A673 (cell line): ENCODE measurements around the gene YEATS2. TPM values are rescaled to one million over a fixed set of nuclear protein-coding genes. Genes with fewer than 3 reads are reported as not detected.

Experiments
- BruUV-seq: library from RNA; stranded (reverse); fragments of 400-500 nt; replicated peaks from 2 replicates; lab custom pipeline; 2021; lab: Mats Ljungman, UMichigan
- CTCF ChIA-PET: fragments of 300-600 bp; sonication (Branson Sonifier 250); formaldehyde crosslinking; loops from one replicate; lab custom pipeline; 2022; ENCODE audit warnings: antibody characterized with exemption; lab: Charles Lee
- POLR2A ChIA-PET: fragments of 300-600 bp; sonication (Branson Sonifier 250); formaldehyde crosslinking; loops from one replicate; lab custom pipeline; 2022; ENCODE audit warnings: antibody characterized with exemption; ENCODE audit not compliant: low non-redundant PET; lab: Charles Lee
- DNase-seq: peaks from one replicate; pipeline ENCODE4 v3.0.0-alpha.2; 2015; ENCODE audit warnings: low spot score
- H3K27ac ChIP-seq: fragments of 200-600 bp; sonication (generic); 2 replicates; pipeline ENCODE4 v1.5.1; 2016; ENCODE audit warnings: mixed run types, low read depth, mild to moderate bottlenecking, mixed read lengths, antibody characterized with exemption, low read length; ENCODE audit not compliant: poor library complexity, severe bottlenecking
- H3K27me3 ChIP-seq: fragments of 200-600 bp; sonication (generic); replicated peaks from 2 replicates; pipeline ENCODE4 v1.6.1; 2017; ENCODE audit warnings: mixed run types, low read depth, mild to moderate bottlenecking, mixed read lengths, antibody characterized with exemption, low read length; ENCODE audit not compliant: insufficient read depth, poor library complexity
- H3K36me3 ChIP-seq: fragments of 200-600 bp; sonication (generic); 2 replicates; pipeline ENCODE4 v1.6.1; 2016; ENCODE audit warnings: mixed run types, mild to moderate bottlenecking, mixed read lengths, antibody characterized with exemption, low read length; ENCODE audit not compliant: insufficient read depth, poor library complexity, severe bottlenecking
- H3K4me1 ChIP-seq: fragments of 200-600 bp; sonication (generic); 2 replicates; pipeline ENCODE4 v1.6.1; 2017; ENCODE audit warnings: mixed run types, mild to moderate bottlenecking, mixed read lengths, antibody characterized with exemption, low read length; ENCODE audit not compliant: insufficient read depth, poor library complexity, severe bottlenecking
- H3K4me3 ChIP-seq: fragments of 200-600 bp; sonication (generic); 2 replicates; pipeline ENCODE4 v1.5.1; 2016; ENCODE audit warnings: low read depth, mixed run types, mild to moderate bottlenecking, mixed read lengths, low read length; ENCODE audit not compliant: poor library complexity, severe bottlenecking
- H3K9me3 ChIP-seq: fragments of 200-600 bp; sonication (generic); 2 replicates; pipeline ENCODE4 v1.6.1; 2016; ENCODE audit warnings: mixed run types, low read depth, mild to moderate bottlenecking, mixed read lengths, antibody characterized with exemption, low read length; ENCODE audit not compliant: poor library complexity, severe bottlenecking
- CTCF ChIP-seq: fragments of 300-800, 200-600 bp; sonication (generic); conservative IDR thresholded peaks from 2 replicates; pipeline ENCODE4 v1.5.1; 2017; ENCODE audit warnings: low read depth, mild to moderate bottlenecking, antibody characterized with exemption, low read length, moderate library complexity, mixed read lengths
- EZH2 ChIP-seq: fragments of 200-600 bp; sonication (generic); IDR thresholded peaks from 2 replicates; pipeline ENCODE4 v1.6.1; 2017; ENCODE audit warnings: borderline replicate concordance, low read depth, mild to moderate bottlenecking, mixed read lengths, antibody characterized with exemption, low read length; ENCODE audit not compliant: poor library complexity, severe bottlenecking
- intact Hi-C: fragments of 100-400 bp; cut with micrococcal nuclease; formaldehyde crosslinking; loops from one replicate; pipeline ENCODE4 v1.10.0; 2022; ENCODE audit not compliant: unreplicated experiment
- total RNA-seq: library from RNA; stranded (reverse); gene quantifications from 2 replicates; pipeline ENCODE4 v1.2.3, GENCODE V29; 2021

The YEATS2 gene
- total RNA-seq, 1 experiment from 2014 or later, result 40.7 TPM

- H3K27ac ChIP-seq, result no peak overlapping the region
- no TSS peak for BruUV-seq
- no peak for DNase-seq
- H3K36me3 ChIP-seq, result peaks cover 74% of the 10 kb centered on the region
- ChIA-PET CTCF (no interaction called here), POLR2A (no interaction called here)
- intact Hi-C loops, result no loop called here
- no peak overlapping the region for H3K4me3 ChIP-seq
- H3K27me3 ChIP-seq, result no peaks in the 10 kb centered on the region
- H3K9me3 ChIP-seq, result no peaks in the 10 kb centered on the region
- TF ChIP-seq EZH2, result no peak
- no peak for TF ChIP-seq CTCF
- H3K4me1 ChIP-seq, result no peaks in the 10 kb centered on the region
Observed at GRCh38 chr3:183731611-183732010, 34.0 kb downstream of the YEATS2 start.

DNA sequence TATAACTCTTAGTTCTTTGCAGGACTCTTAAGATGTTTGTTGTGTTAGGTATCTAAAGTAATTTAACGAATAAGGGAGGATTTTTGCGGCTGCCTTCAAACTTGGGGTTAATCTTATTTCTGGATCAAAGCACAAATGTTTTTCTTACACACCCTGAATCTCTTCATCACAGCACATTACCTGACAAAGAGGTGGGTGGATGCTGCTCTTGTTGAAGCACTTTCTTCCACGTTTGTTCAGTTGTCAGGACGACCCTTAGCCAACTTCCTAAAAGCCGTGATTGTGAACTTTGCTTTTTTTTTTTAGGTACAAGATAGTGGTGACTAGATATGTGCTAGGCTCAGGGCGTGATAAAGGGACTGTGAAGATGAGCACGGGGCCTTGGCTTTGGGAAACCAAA is 36.0 kb downstream of the YEATS2 start:
- TF ChIP-seq EZH2, result no peak
- no peak for TF ChIP-seq CTCF
- DNase-seq, result no peak
- no TSS peak for BruUV-seq
- H3K9me3 ChIP-seq, result no peaks in the 10 kb centered on the region
- POLR2A ChIA-PET, result no interaction called here
- H3K4me1 ChIP-seq, result no peaks in the 10 kb centered on the region
- CTCF ChIA-PET, result no interaction called here
- intact Hi-C loops, result no loop called here
- H3K27me3 ChIP-seq, result no peaks in the 10 kb centered on the region
- peaks cover 69% of the 10 kb centered on the region for H3K36me3 ChIP-seq
- no peak overlapping the region for H3K27ac ChIP-seq
- no peak overlapping the region for H3K4me3 ChIP-seq

GRCh38 chr3:183734750-183735494 is 37.3 kb downstream of the YEATS2 start:
- H3K9me3 ChIP-seq, result no peaks in the 10 kb centered on the region
- no peaks in the 10 kb centered on the region for H3K4me1 ChIP-seq
- ChIA-PET CTCF (no interaction called here), POLR2A (interaction anchor here (0.6 kb wide), 1 partner anchor 33 kb away, joined by 3 read pairs; no protein-coding TSS in a partner anchor)
- no peak overlapping the region for H3K4me3 ChIP-seq
- no peak overlapping the region for H3K27ac ChIP-seq
- no peaks in the 10 kb centered on the region for H3K27me3 ChIP-seq
- BruUV-seq, result no TSS peak
- intact Hi-C loops, result no loop called here
- no peak for DNase-seq
- peaks cover 59% of the 10 kb centered on the region for H3K36me3 ChIP-seq
- no peak for TF ChIP-seq EZH2
- no peak for TF ChIP-seq CTCF
